HG02678 (cell line): ENCODE measurements around the gene CSN3.

Experiments
- ATAC-seq: cut with Tn5 transposase; IDR thresholded peaks from one replicate; pipeline ENCODE4 v1.9.1; 2021; ENCODE audit warnings: mild to moderate bottlenecking, moderate library complexity; ENCODE audit not compliant: unreplicated experiment

CSN3 gene

DNA sequence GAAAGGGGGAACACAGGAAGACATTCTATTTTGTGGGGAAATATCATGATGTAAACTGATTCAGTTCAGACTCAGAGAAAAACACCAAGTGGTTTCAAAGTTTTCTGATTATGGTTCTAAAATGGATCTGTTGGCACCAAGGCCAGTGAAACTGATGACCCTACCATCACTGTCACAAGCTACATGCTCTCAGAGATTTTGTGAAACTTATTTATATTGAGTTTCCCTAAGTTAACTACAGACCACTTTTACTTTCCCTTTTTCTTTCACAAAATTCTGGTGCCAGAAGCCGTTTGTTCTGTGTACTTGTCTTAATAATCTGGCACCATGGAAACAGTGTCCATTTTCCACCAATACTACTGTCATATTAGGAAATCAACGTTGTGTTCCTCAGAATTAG, 48.9 kb downstream of the CSN3 start:
- ATAC-seq: no peak

DNA sequence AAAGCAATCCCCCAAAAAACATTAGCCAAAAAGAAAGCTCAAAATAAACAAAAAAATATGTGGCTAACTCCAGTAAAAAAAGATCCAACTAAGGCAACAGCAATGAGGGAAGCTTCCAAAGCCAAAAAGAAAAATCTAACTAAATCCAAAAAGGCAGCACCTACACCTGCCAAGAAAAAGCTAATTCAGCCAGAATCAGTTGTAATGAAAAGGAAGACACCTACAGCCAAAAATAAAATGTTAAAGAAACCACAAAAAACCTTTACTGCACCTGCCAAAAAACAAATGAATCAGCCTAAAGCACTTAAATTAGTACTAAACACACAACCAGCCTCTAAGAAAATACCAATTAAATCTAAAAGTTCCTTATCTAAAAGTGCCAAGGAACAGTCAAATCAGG, 55.2 kb downstream of the CSN3 start:
- no peak for ATAC-seq

DNA sequence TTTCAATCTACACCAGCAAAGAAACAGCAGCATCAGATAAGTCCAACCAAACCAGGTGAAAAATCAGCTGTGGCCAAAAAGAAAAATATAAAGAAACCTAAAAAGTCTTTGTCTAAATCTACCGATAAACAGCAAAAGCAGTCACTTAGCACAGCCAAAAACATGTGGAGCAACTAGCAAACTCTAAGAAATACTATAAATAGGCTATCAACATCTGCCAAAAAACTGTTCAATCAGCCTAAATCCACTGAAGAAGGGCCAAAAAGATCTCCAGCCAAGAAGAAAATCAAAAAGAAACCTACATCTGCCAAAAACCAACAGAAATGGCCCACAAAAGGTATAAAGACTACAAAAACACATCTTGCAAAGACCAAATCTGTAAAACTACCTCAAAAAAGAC, 55.7 kb downstream of the CSN3 start:
- ATAC-seq: no peak

DNA sequence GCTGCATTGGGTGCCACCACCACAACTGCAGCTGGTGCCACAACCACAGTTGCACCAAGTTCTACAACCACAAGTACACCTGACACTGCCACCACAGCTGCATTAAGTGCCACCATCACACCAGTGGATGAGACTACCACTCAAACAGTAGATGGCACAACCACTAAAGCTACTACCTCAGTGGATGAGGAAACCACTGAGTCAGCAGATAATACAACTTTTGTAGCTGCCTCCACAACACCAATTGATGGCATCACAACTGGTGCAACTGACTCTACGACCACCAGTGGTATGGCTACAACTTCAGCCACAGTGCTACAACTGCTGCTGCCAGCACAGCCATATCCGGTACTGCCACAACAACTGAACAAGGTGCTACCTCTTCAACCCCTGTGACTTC, 57.2 kb downstream of the CSN3 start:
- ATAC-seq: no peak

DNA sequence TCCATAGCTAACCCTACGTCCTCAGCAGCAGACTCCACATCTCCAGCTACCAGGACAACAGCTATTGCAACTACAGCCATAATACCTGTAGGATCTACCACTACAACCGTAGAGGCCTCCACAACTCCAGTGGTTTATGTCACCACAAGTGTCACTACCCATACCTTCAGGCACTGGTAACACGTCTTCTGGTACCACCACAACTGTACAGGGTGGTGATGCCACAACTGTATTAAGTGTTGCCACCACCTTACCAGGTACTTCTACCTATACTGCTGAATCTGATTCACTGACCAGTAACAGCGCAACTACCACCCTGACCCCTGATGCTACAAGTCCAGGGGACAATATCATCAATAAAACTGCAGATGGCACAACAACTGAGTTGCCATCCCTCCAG, 57.8 kb downstream of the CSN3 start:
- no peak for ATAC-seq
